Type B pancreatic cell (in vitro differentiated cells): Measurements from ENCODE around the gene PDE1C. TPM values are rescaled to one million over a fixed set of nuclear protein-coding genes. Genes with fewer than 3 reads are reported as not detected.

Experiments
- DNase-seq: peaks from one replicate; pipeline ENCODE4 v3.0.0; 2021; ENCODE audit warnings: mixed read lengths; ENCODE audit not compliant: unreplicated experiment; ENCODE audit errors: extremely low spot score
- H3K27ac Mint-ChIP-seq: 2 replicates; pipeline ENCODE4 v1.8.0; 2021; ENCODE audit warnings: mild to moderate bottlenecking, mixed read lengths
- H3K27me3 Mint-ChIP-seq: 2 replicates; pipeline ENCODE4 v1.8.0; 2021; ENCODE audit warnings: mixed read lengths
- H3K36me3 Mint-ChIP-seq: 2 replicates; pipeline ENCODE4 v1.8.0; 2021; ENCODE audit warnings: mixed read lengths
- H3K4me1 Mint-ChIP-seq: one replicate; pipeline ENCODE4 v1.8.0; 2021; ENCODE audit warnings: mixed read lengths; ENCODE audit not compliant: unreplicated experiment
- H3K4me3 Mint-ChIP-seq: 2 replicates; pipeline ENCODE4 v1.8.0; 2021; ENCODE audit warnings: mild to moderate bottlenecking, mixed read lengths
- H3K9me3 Mint-ChIP-seq: 2 replicates; pipeline ENCODE4 v1.8.0; 2021; ENCODE audit warnings: mixed read lengths
- long read RNA-seq: library from polyadenylated mRNA; unstranded; transcript quantifications from one replicate; pipeline ENCODE4 v2.0.0, GENCODE V29; 2020
- total RNA-seq: library from RNA; stranded (reverse); gene quantifications from 2 replicates; pipeline ENCODE4 v1.2.1, GENCODE V29; 2021; ENCODE audit warnings: low replicate concordance
- TF ChIP-seq, protein P1 (sequence below): fragments of 200-600 bp; sonication (generic); conservative IDR thresholded peaks from 2 replicates; pipeline ENCODE4 v1.5.0; 2021; ENCODE audit warnings: antibody characterized with exemption, mild to moderate bottlenecking

PDE1C gene
- total RNA-seq: 4.7 and 8.5 TPM in 2 replicates
- long read RNA-seq, partial matches to known transcripts: 2 of 8 reads
- long read RNA-seq, other reads (novel, unspliced or antisense): 4 of 8 reads

DNA sequence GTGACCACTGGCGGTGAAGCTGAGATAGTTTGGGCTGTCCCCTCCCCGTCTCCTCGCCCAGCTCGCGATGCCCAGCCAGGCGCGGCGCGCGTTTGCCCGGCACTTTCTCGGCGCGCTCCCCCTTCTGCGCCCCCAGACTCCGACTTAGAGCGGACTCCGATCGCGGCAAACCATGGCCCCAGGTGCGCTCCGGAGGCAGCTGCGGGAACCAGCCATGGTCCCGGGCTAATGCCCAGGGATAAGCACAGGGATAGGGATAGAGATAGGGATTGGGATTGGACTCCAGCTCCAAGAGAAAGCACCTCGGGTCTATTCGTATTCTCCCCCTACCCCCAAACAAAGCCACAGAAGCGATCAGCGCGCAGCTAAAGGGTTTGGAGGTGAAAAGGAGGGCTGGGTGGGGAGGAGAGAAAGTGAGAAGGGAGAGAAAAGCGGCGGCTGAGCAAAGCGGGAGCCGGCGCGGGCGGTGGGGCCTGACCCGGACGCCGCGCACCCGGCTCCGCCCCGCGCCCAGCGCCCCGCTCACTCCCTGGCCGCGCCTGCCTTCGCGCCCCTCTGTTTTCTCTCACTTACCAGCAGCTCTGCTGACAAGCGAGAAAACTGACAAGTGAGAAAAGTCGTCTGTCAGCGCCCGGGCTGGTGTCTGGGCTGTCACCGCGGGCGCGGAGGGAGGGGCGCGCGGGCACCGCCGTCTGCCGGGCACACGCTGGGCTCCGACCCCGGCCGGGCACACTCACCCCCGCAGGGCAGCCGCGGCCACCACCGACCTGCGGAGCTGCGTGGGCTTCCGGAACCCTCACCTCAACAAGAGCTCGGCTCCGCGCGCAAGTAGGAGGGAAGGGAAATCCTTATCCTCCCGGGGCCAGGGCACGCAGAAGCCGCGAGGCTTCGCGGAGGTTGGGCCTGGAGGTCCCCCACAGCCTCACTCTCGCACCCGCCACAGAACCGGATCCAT, at the start of gene PDE1C:
Gene PDE1C (minus strand): TSS at position 2 of the 955 bp plus-strand sequence.
- no peak for DNase-seq
- Mint-ChIP-seq H3K4me3 (peak within 1 kb of the TSS; percentile 89), H3K9me3 (no peaks in the 10 kb centered on the region), H3K36me3 (no peaks in the 10 kb centered on the region), H3K27me3 (peaks cover 86% of the 10 kb centered on the region), H3K4me1 (peaks cover 5% of the 10 kb centered on the region), H3K27ac (no peak within 1 kb of the TSS)
- TF ChIP-seq, protein P1, sequence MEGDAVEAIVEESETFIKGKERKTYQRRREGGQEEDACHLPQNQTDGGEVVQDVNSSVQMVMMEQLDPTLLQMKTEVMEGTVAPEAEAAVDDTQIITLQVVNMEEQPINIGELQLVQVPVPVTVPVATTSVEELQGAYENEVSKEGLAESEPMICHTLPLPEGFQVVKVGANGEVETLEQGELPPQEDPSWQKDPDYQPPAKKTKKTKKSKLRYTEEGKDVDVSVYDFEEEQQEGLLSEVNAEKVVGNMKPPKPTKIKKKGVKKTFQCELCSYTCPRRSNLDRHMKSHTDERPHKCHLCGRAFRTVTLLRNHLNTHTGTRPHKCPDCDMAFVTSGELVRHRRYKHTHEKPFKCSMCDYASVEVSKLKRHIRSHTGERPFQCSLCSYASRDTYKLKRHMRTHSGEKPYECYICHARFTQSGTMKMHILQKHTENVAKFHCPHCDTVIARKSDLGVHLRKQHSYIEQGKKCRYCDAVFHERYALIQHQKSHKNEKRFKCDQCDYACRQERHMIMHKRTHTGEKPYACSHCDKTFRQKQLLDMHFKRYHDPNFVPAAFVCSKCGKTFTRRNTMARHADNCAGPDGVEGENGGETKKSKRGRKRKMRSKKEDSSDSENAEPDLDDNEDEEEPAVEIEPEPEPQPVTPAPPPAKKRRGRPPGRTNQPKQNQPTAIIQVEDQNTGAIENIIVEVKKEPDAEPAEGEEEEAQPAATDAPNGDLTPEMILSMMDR: no peak

DNA sequence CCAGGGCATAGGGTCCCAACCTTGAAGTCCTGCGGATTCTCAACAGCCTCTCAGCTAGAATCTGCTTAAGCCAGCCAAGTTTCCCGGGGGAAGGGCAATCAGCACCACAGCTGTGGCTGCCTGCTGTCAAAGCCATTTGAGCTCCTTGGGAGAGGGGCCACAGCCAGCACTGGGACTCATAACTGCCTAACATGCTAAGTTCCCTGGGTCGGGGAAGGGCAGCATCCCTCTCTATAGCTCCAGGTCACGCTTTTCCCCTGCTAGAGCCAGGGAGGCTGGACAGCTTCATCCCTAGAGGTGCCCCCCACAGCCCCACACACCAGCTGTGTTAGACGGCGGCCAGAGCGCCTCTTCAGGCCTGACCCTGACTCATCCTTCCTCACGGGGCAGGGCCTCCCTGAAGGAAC, 49.6 kb upstream of the PDE1C start:
- DNase-seq: no peak
- Mint-ChIP-seq H3K36me3 (no peaks in the 10 kb centered on the region), H3K27me3 (peaks cover 22% of the 10 kb centered on the region), H3K4me1 (no peaks in the 10 kb centered on the region), H3K9me3 (peaks cover 8% of the 10 kb centered on the region), H3K27ac (no peak overlapping the region), H3K4me3 (no peak overlapping the region)
- TF ChIP-seq, protein P1: no peak

DNA sequence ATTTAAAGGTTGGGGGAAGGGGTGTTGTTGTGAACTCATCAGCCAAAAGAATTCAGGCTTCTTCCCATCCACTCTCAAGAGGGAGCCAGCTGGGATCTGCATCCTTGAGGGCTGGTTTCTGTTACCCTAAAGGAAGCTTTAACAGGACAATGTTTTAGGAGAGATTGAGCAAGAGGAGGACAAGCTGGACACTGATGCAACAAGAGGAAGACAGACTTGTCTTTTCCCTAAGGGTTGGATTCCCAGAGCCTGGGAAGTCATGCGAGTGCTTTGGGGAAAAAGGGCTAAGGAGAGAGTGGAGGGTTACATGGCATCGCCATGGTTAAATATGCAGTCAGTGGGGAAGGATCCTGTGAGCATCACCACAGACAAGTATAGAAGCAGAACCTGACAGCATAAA, 47.6 kb upstream of the PDE1C start:
- Mint-ChIP-seq H3K36me3 (no peaks in the 10 kb centered on the region), H3K27ac (no peak overlapping the region)
- DNase-seq: no peak

DNA sequence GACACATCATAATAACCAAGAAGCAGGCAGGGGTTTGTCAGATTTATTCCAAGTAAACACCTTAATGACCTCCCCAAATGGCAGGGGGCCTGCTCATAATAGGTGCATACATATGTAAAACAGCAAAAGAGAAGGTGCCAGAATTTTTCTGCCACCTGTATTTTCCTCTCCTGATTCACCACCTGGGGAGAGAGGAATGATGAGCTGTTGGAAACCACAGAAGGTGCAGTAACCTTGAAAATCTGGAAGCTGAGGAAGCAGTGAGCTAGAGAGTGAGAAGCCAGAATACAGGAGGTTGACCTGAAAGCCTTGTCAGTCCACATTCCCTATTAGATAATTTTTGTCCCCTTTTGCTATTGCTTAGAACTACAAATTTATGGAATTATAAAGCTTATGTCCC, 46.2 kb upstream of the PDE1C start:
- no peak overlapping the region for H3K4me3 Mint-ChIP-seq
- no peaks in the 10 kb centered on the region for H3K4me1 Mint-ChIP-seq
- H3K27me3 Mint-ChIP-seq: peaks cover 14% of the 10 kb centered on the region
- H3K27ac Mint-ChIP-seq: no peak overlapping the region
- TF ChIP-seq, protein P1: no peak
- H3K9me3 Mint-ChIP-seq: peaks cover 16% of the 10 kb centered on the region
- no peak for DNase-seq
- H3K36me3 Mint-ChIP-seq: no peaks in the 10 kb centered on the region

More for the DNA sequence above, 47.6 kb upstream of the PDE1C start:
- Mint-ChIP-seq H3K27me3 (peaks cover 22% of the 10 kb centered on the region), H3K9me3 (peaks cover 9% of the 10 kb centered on the region), H3K4me3 (no peak overlapping the region), H3K4me1 (no peaks in the 10 kb centered on the region)
- TF ChIP-seq, protein P1: no peak

DNA sequence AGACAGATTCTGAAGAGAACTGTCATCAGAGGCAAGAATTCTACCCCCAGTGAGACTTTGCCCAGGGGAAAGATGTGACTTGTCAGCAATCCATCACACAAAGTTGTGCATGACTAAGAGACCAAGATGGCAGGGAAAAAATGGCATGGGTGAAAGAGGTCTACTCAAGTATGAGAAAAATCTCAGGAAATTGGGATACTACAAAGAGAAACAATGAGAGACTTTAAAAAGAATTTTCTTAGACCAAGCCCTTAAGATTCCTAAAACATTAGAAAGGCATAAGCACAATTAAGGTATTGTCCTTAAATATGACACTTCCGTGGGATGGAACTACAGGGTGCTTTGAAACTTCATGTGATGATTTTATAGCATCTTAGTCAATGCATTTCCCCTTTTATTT, 45.6 kb upstream of the PDE1C start:
- Mint-ChIP-seq H3K36me3 (no peaks in the 10 kb centered on the region), H3K4me1 (no peaks in the 10 kb centered on the region), H3K27ac (no peak overlapping the region), H3K27me3 (peaks cover 13% of the 10 kb centered on the region), H3K9me3 (peaks cover 13% of the 10 kb centered on the region), H3K4me3 (no peak overlapping the region)
- TF ChIP-seq, protein P1: no peak
- DNase-seq: no peak
